ENCODE results near the gene SPINK2.

SPINK2 gene, protein sequence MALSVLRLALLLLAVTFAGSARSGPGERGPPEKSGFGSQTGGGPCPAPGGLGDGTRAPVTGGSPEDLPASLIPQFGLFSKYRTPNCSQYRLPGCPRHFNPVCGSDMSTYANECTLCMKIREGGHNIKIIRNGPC

DNA sequence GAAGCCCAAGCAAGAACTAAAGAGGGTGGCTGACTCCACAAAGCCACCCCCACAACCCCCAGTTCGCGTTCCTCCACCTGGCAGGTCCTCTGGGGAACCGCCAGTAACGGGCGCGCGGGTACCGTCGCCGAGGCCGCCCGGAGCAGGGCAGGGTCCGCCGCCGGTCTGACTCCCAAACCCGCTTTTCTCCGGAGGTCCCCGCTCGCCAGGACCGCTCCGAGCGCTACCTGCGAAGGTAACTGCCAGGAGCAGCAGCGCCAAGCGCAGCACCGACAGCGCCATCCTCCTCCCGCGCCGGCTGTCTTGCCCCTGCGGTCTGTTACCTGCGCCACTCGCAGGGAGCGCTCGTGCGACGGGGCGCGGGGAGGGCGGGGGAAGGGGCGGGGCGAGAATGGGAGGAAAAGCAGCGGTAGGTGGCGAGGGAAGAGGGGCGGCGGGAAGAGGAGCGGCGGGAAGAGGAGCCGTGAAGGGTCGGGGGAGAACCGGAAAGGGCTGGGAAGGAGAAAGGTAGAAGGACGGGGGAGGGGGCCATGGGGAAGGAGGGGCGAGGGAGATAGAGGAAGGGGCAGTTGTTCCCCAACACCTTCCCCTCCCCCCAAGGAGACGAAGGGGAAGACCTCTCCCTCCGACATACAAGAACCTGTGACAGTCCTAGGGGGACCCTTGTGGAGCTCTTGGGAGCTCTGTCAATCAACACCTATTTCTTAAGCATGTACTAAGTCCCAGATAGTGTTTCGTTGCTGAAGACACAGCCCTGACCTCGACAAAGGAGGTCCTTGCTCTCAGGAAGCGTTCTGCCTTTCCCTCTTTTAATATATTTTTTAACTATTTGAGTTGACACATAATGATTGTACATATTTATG lies at the start of gene SPINK2:
SPINK2 (minus strand) TSS at position 321 of the 863 bp plus-strand sequence; CDS start at position 282, 39 bp downstream.
- no peak for DNase-seq (ENCODE audit: low spot score)

GRCh38 chr4:56870946-56871345 lies 49.4 kb upstream of the SPINK2 start:
- DNase-seq (ENCODE audit: low spot score), result peak; percentile 61

DNA sequence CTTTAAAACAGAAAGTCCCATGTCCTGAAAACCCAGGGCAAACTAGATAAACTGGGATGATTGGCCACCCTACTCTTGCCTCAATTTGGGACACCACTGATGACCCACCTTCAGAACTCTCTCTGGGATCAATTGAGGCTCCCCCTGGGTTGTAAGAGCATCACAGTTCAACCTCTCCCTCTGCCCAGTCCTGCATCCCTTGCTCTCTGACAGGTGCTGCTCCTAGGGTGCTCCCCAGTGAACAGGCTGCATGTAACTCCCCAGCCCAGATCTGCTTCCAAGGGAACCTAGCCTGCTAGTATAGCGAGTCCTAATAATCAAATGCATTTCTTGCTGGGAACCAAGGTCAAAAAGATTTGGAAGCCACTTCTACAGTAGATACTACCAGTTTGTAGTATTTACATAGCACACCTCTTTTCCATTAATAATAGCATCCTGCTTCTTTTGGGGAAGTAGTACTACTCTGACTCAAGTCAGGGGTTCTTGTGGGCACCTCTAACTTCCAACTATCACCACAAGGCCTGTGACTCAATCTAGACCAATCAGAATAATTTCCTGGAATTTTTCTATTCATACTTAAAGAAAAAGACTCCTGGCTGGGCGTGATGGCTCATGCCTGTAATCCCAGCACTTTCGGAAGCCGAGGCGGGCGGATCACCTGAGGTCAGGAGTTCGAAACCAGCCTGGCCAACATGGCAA lies 42.1 kb upstream of the SPINK2 start:
- DNase-seq (ENCODE audit: low spot score), result no peak

DNA sequence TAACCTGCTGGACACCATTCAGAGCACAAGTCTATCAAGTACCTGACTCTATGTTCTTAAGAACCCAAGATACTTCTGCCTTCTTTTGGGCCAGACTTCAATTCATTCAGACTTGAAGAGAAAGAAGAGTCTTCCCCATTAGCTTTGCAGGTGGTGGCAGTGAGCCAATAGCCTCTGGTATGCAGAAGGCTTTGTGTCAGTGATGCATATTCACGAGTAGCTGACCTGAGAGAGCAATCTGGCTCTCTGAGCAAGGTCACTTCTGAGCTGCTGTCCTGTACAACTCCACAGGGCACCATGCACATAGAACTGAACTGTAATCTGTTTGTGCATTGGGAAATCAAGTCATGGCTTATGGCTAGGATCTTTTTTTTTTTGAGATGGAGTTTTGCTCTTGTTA lies 39.9 kb upstream of the SPINK2 start:
- DNase-seq (ENCODE audit: low spot score), result no peak

DNA sequence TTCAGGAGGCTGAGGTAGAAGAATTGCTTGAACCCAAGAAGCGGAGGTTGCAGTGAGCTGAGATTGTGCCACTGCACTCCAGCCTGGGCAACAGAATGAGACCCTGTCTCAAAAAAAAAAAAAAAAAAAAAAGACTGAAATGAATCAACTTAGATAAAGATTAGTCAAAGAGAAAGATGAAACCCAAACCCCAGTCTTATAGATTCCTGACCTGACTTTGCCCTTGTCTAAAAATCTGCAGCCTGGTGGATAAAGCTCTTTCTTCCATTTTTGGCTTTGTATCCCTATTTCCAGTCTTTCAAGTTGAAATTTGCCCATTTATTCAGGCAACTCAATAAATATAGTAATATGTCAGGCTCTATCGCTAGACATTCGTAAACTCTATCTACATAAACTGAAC lies 39.3 kb upstream of the SPINK2 start:
- no peak for DNase-seq (ENCODE audit: low spot score)

- no peak for DNase-seq (ENCODE audit: low spot score)
These were observed 38.3 kb upstream of the SPINK2 start for GRCh38 chr4:56859841-56860240.

GRCh38 chr4:56857601-56858309 lies 36.3 kb upstream of the SPINK2 start:
- DNase-seq (ENCODE audit: low spot score), result peak; percentile 19

DNA sequence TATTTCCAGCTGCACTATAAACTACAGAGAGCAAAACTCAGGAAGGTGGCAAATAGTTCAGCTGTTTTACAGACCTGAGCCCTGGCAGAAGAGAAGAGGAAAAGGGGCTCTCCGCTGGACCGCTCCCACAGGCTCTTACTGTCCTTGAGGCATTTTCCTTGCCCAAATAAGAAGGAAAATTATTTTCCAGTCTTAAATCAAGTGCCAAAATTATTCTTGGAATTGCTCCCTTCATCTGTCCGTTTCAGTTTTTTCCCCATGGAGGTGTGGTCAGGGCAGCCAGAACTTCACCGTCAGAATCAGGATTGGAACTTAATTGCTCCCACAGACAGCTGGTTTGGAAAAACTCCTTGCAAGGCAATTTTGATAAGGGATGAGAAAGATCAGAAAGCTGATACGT lies 35.2 kb upstream of the SPINK2 start:
- no peak for DNase-seq (ENCODE audit: low spot score)

GRCh38 chr4:56850910-56851309 lies 29.4 kb upstream of the SPINK2 start:
- DNase-seq (ENCODE audit: low spot score), result no peak

DNA sequence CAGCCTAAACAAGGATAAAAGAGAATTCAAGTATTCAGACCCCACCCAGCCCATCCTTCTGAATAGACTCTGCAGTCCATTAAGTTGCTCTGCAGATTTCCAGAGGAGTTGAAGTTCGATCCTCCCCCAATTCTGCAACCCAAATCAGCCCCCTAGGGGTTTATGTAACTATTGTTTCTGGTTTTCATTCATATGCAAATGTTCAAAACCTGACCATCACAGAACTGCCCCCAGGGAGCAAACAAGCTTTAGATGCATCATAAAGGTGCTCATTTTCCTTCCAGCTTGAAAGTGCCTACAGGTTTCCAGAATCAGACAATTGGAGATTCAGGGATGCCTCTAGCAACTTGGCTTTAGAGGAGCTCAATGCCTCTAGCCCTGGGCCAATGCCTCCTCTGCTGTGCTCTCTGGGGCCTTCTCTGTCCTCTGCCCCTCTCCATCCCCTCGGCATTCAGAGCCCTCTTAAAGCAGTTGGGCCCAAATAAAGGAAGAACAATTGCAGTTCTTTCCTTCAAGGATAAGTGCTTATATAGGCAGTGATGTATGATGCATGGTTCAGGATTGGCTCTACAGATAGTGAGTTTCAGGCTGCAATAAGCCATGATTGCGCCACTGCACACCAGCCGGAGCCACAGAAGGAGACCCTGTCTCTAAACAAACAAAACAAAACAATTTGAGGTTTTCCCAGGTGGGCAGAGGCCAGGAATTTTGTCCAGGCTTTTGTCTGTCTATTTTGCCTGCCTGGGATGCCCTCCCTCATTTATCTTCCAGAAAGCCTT lies 23.5 kb upstream of the SPINK2 start:
- no peak for DNase-seq (ENCODE audit: low spot score)

- DNase-seq (ENCODE audit: low spot score), result no peak
These were observed 22.0 kb upstream of the SPINK2 start for GRCh38 chr4:56843421-56843899.

DNA sequence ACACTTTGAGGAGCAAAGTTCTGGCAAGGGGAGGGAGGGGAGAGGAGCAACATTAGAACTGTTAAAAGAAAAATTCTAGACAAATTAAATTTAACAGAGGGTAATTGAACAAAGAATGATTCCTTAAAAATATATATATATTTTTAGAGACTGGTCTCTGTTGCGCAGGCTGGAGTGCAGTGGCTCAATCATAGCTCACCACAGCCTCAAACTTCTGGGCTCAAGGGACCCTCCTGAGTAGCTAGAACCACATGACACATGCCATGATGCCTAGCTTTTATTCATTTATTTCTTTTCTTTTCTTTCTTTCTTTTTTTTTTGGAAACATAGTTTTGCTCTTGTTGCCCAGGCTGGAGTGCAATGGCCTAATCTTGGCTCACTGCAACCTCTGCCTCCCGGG lies 19.1 kb upstream of the SPINK2 start:
- no peak for DNase-seq (ENCODE audit: low spot score)

DNA sequence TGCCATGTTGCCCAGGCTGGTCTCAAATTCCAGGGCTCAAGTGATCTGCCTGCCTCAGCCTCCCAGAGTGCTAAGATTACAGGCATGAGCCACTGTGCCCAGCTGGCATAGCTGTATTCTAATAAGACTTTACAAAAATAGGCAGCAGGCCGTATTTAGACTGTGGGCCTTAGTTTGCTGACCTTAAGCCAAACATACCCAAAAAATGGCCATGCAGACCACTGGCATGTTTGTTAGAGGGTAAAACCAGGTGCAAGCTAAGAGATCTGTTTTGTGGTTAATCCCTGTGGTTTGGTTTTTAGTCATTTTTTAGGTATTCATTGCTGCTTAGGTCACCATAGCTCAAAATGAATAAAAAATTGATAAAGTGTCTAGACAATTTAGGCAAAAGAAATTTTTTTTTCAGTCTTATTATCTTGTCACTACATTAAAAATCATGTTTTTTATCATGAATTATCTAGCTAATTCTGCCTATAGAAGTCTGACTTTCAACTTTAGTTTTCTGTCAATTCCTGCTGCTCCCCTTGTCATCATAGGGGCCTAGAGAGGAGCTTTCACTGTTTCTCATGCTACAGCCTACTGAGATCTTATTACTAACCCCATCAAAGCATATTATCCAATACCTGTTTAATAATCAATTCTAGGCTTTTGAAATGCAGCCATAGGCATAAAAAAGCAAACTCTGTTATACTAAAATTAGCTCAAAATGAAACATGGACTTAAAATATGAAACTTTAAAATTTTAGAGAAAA lies 7.5 kb upstream of the SPINK2 start:
- no peak for DNase-seq (ENCODE audit: low spot score)

DNA sequence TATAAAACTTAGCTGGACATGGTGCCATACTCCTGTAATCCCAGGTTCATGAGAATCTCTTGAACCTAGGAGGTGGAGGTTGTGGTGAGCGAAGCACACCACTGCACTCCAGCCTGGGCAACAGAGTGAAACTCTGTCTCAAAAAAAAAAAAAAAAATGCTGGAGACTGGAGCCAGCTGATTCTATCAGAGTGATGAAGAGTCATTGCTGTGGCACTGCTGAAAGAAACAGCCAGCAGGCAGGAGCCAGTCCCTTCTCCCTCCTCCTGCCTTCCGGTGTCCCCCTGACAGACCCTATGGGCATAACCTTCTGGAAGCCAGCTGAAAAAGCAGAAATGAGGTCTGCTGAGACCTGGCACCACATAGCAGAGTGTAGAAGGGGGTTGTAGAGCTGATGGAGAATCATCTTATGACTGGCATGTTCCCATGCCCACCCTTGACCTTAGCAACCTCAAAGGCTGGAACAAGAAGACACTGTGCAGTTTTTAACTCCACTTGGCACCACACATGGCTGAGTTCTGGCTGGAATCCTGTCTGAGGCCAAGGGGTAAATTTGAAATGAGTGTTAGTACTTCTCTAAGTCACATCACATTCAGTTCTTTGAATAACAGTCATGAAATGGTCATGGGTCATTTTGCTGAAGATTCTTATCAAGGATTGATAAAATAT lies 2.6 kb upstream of the SPINK2 start:
- no peak for DNase-seq (ENCODE audit: low spot score)

DNA sequence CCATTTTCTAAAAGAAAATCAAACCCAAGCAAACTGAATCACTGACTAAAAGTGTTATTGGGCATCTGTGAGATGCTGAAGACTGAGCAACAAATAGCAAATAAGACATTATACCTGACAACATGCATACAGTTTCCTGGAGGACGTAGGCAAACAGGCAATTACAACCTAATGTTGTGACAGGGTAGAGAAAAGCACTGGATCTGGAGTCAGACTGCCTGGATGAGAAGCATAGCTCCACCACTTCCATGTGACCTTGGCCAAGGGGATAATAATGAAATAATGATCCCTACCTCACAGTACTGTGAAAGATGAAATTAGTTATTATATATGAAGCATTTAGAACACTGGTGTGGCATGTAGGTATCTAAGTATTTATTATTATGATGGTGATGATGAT lies 2.7 kb downstream of the SPINK2 start:
- no peak for DNase-seq (ENCODE audit: low spot score)

DNA sequence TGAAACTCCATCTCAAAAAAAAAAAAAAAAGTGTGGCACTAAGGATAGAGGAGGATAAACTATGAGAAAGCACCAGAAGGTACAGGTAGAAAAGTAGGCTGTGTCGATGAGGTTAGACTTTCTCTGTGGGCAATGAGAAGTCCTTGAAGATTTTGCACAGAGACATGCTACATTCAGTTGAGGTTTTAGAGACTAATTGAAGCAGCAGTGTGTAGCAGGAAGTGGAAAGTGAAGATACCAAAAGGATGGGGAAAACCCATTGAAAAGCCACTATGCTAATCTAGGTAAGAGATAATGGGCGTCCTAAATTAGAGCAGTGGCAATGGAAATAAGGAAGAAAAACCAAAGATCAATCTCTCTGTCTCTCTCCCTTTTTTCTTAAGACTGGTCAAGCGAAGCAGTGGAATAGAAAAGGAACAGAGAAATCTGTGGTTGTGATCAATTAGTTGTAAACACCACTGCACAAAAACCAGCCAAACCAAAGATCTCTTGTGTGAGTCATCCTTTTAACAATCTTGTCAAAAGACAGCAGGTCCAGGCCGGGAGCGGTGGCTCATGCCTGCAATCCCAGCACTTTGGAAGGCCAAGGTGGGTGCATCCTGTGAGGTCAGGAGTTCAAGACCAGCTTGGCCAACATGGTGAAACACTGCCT lies 3.5 kb downstream of the SPINK2 start:
- no peak for DNase-seq (ENCODE audit: low spot score)

- DNase-seq (ENCODE audit: low spot score), result no peak
These were observed 14.8 kb downstream of the SPINK2 start for GRCh38 chr4:56806666-56807065.

- no peak for DNase-seq (ENCODE audit: low spot score)
These were observed 16.9 kb downstream of the SPINK2 start for GRCh38 chr4:56804551-56804950.

DNA sequence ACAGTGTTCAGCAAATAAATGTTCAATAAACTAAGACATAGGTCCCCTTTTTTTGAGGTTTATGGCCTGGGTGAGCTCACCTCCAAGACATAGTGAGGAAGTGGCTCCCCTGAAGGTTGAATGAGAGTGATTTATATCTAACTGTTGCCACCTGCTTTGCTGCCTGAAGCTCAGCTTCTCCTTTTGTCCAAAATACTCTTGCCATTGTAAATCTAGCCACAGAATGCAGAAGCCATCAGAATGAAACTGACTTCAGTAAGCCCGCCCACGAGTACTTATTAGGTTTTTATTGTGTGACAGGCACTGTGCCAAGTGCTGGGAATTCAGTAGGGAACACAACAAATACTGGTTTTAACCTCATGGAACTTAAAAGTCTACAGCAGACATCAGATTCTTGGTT lies 18.0 kb downstream of the SPINK2 start:
- DNase-seq (ENCODE audit: low spot score), result no peak
